ENCODE measurements around the gene PRRC2C. TPM values are rescaled to one million over a fixed set of nuclear protein-coding genes. Genes with fewer than 3 reads are reported as not detected.

Gene PRRC2C
- total and polyA plus RNA-seq, 2 experiments from 2014 or later, result 70.0 to 83.3 TPM

- Histone ChIP-seq H3K9me3 (ENCODE audit: low read depth) (no peaks in the 10 kb centered on the region), H3K4me3 (no peak overlapping the region), H3K4me1 (ENCODE audit: low read depth) (no peaks in the 10 kb centered on the region), H3K36me3 (no peaks in the 10 kb centered on the region), H3K27me3 (no peaks in the 10 kb centered on the region), H3K27ac (no peak overlapping the region)
- TF ChIP-seq CTCF (IDR thresholded peaks at IDR 0.05; ENCODE audit: low read depth, low read length), result no peak
- DNase-seq (ENCODE audit: low read depth in 1 of 2, low spot score in 1 of 2), result no peak
Measured at GRCh38 chr1:171472183-171472647, 13.1 kb upstream of the PRRC2C start.

- TF ChIP-seq CTCF (IDR thresholded peaks at IDR 0.05; ENCODE audit: low read depth, low read length), result no peak
- Histone ChIP-seq H3K27ac (no peak overlapping the region), H3K4me3 (no peak overlapping the region), H3K36me3 (no peaks in the 10 kb centered on the region), H3K9me3 (ENCODE audit: low read depth) (no peaks in the 10 kb centered on the region), H3K27me3 (no peaks in the 10 kb centered on the region), H3K4me1 (ENCODE audit: low read depth) (no peaks in the 10 kb centered on the region)
- no peak for DNase-seq (ENCODE audit: low read depth in 1 of 2, low spot score in 1 of 2)
Measured at GRCh38 chr1:171476829-171477228, 8.5 kb upstream of the PRRC2C start.

GRCh38 chr1:171477804-171478203 is 7.5 kb upstream of the PRRC2C start:
- H3K36me3 ChIP-seq, result no peaks in the 10 kb centered on the region
- no peaks in the 10 kb centered on the region for H3K4me1 ChIP-seq (ENCODE audit: low read depth)
- no peak for TF ChIP-seq CTCF (IDR thresholded peaks at IDR 0.05; ENCODE audit: low read depth, low read length)
- H3K9me3 ChIP-seq (ENCODE audit: low read depth), result no peaks in the 10 kb centered on the region
- no peak overlapping the region for H3K27ac ChIP-seq
- H3K4me3 ChIP-seq, result no peak overlapping the region
- DNase-seq (ENCODE audit: low read depth in 1 of 2, low spot score in 1 of 2), result no peak
- H3K27me3 ChIP-seq, result no peaks in the 10 kb centered on the region

GRCh38 chr1:171480035-171480434 is 5.3 kb upstream of the PRRC2C start:
- DNase-seq (ENCODE audit: low read depth in 1 of 2, low spot score in 1 of 2), result no peak
- Histone ChIP-seq H3K27ac (no peak overlapping the region), H3K4me3 (no peak overlapping the region), H3K36me3 (no peaks in the 10 kb centered on the region), H3K4me1 (ENCODE audit: low read depth) (peaks cover 3% of the 10 kb centered on the region), H3K9me3 (ENCODE audit: low read depth) (no peaks in the 10 kb centered on the region), H3K27me3 (no peaks in the 10 kb centered on the region)
- TF ChIP-seq CTCF (IDR thresholded peaks at IDR 0.05; ENCODE audit: low read depth, low read length), result no peak

- Histone ChIP-seq H3K4me3 (peak overlapping the region; percentile 96), H3K36me3 (no peaks in the 10 kb centered on the region), H3K27ac (peak overlapping the region; percentile 99), H3K4me1 (ENCODE audit: low read depth) (peaks cover 12% of the 10 kb centered on the region), H3K27me3 (no peaks in the 10 kb centered on the region), H3K9me3 (ENCODE audit: low read depth) (no peaks in the 10 kb centered on the region)
- no peak for DNase-seq (ENCODE audit: low read depth in 1 of 2, low spot score in 1 of 2)
- no peak for TF ChIP-seq CTCF (IDR thresholded peaks at IDR 0.05; ENCODE audit: low read depth, low read length)
Measured at GRCh38 chr1:171484760-171485374, 463 bp upstream of the PRRC2C start.

Measured in cardiac muscle cell (in vitro differentiated cells and primary cell).